ENCODE data around the gene CCDC9B.

CCDC9B gene
- 0.98 to 1.2 reads per million in 2 donors for total RNA-seq

DNA sequence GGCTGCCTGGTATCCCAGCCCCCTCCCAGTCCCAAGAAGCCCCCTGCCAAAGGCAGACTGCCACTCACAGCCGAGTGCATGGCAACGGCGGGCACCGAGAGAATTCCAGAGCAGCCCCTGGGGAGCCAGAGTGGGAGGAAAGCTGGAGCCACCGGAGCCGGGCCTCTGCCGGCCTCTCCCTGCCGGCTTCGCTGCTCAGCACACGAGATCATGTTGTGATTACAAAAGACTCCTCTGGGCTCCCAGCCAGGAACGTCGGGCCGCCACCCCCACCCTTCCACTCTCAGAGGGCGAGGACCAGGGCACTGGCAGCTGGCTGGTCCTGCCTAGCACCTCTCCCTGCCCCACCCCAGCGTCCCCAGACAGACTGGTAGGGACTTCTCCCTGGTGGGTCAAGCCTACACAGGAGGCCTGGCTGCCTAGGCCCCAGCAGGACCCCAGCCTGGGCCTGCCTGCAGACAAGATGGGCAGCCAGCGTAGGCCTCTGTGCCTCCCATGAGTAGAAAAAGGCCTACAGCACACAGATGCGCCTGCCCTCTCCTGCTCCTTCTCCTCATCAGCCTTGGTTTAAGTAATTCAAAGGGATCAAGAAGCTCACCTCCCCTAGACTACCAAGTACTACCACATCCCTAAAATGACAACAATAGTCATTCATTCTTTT, at the start of gene CCDC9B:
Gene CCDC9B (minus strand): TSS at position 200 of the 661 bp plus-strand sequence. CDS start 120 bp downstream, at position 80.
- no peak for DNase-seq

DNA sequence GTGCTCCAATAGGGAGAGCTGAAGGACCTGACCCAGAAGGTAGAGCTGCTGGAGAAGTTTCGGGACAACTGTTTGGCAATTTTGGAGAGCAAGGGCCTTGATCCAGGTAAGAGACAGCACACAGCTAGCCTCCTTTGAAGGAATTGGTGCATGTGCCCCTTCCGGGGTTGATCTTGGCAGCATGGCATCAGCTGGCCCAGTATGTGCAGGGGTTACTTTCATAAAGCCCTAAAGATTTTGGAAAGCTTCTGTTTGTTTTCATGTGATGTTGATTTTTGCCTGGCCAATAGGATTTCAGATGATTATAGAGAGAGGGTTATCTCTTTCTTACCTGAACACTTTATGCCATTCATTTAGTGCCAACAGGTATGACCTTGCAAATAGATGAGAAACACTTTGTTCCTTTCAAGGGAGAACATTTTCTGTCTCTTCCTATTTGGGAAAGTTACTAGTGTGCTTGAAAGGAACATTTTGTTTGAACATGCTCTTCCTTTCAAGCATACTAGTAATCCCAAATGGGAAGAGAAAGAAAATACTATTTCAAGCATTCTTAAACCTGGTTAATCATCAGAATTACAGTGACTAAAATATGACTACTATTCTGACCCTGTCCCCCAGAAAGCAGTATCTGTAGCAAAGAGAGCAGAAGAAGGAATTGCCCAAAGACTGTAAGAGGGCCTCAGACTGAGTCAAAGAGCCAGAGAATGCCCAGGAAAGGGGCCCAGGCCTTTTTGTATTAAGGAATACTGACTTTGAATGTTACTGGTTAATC, 49.3 kb upstream of the CCDC9B start:
- DNase-seq: no peak

DNA sequence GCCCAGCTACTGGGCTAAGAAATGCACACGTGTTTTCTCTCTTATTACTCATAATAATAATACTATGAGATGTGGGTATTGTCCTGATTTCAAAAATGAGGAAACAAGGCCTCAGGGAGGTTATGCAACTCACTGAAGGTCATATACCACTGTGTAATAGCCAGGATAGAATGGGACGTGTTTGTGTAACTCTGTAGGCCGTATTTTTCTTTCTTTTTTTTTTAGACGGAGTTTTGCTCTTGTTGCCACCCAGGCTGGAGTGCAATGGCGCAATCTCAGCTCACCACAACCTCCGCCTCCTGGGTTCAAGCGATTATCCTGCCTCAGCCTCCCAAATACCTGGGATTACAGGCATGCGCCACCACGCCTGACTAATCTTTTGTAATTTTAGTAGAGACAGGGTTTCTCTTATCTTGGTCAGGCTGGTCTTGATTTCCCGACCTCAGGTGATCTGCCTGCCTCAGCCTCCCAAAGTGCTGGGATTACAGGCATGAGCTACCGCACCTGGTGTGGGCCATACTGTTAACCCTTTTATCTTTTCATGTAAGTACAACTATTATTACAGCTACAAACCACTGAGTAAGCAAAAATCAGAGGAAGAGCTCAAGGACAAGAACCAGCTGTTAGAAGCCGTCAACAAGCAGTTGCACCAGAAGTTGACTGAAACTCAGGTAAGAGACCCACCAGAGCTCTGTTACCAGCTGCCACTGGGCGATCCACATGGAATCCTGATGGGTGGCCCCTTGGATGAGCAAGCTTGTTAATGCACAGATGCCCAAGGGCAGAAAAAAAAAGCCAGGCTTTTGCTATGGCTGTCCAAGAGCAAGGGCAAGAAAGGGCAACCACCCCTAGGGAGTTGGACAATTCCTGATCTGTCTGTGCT, 48.4 kb upstream of the CCDC9B start:
- DNase-seq: no peak

DNA sequence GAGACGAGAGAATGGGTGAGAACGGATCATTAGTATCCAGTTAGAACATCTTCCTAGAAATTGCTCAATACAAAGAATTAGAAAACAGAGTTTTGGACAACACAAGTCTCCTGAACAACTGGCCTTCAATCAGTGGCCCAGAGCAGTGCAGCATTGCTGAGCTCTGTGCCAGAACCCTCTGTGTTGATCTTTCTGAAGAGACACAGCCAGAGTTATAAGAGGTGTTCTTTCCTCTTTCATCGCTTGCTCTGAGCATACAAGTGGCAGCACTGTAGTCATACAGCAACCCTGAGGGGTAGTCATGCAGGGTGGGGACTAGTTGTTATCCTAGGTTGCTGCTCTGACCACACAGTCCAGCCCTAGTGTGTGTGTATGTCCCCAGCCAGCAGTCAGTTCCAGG, 45.7 kb upstream of the CCDC9B start:
- DNase-seq: no peak

DNA sequence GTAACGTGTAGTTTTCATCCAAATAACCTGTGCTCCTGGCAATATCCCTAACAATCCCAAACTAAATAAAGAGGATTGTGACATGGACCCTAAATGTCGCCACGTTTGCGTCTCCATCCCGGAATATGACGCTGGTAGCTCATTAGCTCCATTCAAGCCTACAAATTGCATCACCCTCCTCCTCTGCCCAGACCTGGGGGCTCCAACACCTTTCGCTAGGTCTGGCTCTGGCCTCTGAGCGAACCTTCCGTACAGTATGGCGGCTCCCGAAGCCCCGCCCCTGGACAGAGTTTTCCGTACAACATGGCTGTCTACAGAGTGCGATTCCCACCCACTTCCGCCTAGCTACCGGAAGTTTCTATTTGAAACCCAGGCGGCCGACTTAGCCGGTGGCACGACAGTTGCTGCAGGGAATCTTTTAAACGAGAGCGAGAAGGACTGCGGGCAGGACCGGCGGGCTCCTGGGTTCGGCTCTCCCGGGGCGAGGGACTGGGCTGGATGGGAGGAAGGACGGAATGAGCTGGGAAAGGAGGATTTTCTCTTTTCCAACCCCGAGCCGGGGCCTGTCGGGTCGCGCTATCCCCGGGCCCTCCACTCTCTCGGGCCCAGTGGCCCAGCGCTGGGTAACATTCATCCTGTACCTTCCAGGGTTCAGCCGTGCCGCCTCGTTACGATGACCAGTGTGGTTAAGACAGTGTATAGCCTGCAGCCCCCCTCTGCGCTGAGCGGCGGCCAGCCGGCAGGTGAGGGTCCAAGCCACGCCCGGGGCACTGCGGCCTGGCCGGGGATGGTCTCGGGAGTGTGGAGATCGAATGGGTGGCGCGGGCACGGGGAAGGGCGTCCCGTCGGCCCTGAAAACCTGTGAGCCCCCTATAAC, 42.1 kb upstream of the CCDC9B start, which contains the start of gene KNSTRN:
Gene KNSTRN (plus strand): TSS at position 142 of the 877 bp plus-strand sequence. CDS start 115 bp downstream, at position 257.
- peak; percentile 88 for DNase-seq

DNA sequence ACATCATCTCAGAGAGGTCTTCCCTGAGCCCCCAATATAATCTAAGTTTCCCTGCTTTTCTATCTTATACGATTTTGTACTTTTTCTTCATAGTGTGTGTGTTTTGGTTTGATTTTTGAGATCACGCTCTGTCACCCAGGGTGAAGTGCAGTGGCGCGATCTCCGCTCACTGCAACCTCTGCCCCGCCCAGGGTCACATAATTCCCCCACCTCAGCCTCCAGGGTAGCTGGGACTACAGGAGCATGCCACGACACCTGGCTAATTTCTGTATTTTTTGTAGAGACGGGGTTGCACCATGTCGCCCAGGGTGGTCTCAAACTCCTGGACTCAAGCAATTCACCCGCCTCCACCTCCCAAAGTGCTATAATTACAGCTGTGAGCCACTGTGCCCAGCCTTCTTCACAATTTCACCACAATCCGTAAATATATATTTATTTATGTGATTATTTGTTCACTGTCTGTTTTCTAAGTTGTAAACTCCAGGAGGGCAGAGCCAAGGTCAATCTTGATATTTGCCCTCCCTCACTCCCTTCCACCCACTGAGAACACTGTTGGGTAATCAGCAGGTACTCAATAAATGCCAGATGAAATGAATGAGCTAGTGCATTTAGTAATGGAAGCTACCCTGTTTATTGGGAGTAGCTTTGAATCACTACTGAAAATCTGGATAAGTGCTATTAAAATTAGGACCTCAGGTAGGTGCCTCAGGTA, 41.2 kb upstream of the CCDC9B start:
- no peak for DNase-seq

DNA sequence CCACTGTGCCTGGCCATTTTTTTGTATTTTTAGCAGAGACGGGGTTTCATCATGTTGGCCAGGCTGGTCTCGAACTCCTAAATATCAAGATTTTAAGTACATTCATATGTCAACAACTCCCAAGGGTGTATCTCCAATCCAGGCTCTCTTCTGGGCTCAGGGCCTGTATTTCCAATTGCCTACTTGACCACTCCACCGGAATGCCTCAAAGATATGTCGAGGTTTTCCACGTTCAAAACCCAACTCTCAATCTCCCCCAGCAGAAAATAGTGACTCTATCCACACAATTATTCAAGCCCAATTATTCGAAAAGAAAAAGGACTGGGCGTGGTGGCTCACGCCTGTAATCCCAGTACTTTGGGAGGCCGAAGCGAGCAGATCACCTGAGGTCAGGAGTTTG, 39.9 kb upstream of the CCDC9B start:
- DNase-seq: no peak

DNA sequence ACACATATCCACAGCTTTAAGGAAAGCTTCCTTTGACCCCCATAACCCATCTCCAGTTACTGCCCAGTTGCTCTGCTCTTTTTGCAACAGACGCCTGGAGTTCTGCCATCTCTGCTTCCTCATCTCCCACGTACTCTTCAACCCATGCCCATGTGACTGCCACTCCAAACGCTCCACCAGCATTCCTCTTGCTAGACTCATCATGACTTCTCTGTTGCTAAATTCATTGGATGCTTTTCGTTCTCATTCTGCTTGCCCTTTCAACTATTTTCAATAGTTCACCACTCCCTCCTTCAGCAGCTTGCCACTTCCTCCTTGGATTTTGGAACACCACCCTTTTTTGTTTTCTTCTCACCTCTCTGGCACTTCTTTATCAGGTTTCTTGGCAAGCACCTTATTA, 39.1 kb upstream of the CCDC9B start:
- no peak for DNase-seq

DNA sequence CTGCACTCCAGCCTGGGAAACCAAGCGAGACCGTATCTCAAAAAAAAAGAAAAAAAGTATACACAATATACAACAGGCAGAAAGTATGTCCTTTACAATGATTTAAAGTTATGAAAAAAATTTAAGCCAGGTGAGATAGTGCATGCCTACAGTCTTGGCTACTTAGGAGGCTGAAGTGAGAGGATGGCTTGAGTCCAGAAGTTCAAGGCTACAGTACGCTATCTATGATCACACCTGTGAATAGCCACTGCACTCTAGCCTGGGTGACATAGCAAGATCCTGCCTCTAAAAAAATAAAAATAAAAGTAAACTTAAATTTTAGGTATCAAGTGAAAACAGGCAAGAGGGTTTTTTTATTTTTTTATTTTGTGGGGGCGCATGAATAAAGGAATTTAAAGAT, 38.6 kb upstream of the CCDC9B start:
- DNase-seq: no peak

DNA sequence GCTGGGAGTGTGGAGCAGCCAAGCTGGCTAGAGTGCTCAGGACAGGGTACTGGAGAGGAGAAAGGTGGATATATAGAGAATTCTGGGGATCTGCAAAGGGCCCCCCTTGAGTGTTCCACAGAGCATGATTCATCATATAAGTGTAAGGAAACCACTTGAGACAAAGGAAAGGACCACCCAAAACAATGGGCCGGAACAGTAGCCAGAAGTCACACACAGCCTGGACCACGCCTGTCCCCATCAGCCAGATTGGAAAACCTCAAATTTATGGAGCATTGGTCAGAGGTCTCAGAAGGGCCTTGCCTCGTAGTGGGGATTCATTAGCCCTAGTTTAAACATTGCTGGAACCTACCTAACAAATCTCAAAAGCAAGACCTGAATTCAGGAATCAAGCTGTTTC, 36.9 kb upstream of the CCDC9B start:
- DNase-seq: no peak

DNA sequence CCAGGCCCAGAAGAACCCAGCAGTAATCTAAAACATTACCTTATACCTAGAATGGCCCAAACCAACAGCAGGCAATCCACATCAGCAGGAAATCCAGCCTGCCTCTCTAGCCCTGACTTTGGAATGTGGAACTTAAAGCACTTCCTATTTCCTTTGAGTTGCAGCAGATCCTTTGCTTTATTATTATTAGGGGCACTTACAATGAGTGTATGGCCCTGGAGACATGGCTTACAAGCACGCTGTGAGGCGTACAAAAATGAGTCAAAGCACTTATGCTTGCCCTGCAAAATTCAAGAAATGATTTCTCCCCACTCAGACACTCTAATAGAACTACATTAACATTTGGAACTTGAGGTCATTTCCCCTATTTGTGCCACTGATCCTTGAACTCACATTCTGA, 32.2 kb upstream of the CCDC9B start:
- DNase-seq: no peak

DNA sequence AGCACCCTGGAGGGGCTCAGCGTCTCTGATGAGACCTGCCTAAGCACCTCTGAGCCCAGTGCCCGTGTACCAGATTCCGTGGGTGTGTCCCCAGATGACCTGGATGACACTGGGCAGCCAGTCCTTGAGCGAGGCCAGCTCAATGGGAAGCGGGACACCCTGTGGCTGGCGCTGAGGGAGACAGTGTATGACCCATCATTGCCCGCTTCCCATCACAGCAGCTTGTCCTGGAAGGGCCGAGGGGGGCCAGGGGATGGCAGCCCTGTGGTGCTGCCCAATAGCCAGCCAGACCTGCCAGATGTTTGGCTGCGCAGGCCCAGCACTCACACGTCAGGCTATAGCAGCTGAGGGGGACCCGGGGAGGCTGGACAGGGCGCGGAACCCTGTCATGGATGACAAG, 29.2 kb upstream of the CCDC9B start:
- DNase-seq: no peak

DNA sequence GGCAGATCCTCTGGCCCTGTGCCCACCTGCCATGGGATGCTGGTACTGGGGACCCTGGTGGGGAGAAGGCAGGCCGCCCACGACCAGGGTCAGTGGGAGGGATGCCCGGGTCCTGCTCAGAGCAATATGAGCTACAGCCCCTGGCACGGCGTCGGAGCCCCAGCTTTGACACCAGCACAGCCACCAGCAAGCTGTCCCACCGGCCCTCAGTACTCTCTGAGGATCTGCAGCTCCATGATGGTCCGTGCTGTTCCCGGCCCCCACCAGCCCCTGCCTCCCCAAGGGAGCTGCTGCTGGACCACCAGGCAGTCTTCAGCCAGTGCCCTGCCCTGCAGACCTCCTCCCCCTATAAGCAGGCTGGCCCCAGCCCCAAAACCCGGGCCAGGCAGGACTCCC, 28.7 kb upstream of the CCDC9B start:
- DNase-seq: no peak

DNA sequence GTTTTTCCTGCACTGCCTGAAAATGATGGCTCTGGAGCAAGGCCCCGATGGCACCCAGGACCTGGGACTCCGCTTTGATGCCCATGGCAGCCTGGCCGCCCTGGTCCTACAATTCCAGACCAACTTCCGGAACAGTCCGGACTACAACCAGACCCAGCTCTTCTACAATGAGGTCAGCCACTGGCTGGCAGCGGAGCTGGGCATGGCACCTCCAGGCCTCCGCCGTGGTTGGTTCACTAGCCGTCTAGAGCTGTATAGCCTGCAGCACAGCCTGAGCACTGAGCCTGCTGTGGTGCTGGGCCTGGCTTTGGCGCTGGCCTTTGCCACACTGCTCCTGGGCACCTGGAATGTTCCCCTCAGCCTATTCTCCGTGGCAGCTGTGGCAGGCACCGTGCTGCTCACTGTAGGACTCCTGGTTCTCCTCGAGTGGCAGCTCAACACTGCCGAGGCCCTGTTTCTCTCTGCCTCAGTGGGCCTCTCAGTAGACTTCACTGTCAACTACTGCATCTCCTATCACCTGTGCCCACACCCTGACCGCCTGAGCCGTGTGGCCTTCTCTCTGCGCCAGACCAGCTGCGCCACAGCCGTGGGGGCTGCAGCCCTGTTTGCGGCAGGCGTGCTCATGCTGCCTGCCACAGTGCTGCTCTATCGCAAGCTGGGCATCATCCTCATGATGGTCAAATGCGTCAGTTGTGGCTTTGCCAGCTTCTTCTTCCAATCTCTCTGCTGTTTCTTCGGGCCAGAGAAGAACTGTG, 28.2 kb upstream of the CCDC9B start:
- no peak for DNase-seq

DNA sequence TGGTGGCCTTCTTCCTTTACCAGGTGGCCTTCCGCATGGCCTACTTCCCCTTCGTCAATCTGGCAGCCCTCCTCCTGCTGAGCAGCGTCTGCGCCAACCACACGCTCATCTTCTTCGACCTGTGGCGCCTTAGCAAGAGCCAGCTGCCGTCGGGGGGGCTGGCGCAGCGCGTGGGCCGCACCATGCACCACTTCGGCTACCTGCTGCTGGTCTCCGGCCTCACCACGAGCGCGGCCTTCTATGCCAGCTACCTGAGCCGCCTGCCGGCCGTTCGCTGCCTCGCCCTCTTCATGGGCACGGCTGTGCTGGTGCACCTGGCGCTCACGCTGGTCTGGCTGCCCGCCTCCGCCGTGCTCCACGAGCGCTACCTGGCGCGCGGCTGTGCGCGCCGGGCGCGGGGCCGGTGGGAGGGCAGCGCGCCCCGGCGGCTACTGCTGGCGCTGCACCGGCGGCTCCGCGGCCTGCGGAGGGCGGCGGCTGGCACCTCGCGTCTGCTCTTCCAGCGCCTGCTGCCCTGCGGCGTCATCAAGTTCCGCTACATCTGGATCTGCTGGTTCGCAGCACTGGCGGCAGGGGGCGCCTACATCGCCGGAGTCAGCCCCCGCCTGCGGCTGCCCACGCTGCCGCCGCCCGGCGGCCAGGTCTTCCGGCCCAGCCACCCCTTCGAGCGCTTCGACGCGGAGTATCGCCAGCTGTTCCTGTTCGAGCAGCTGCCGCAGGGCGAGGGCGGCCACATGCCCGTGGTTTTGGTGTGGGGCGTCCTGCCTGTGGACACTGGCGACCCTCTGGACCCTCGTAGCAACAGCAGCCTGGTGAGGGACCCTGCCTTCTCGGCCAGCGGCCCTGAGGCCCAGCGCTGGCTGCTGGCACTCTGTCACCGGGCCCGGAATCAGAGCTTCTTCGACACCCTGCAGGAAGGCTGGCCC, 27.2 kb upstream of the CCDC9B start:
- peak; percentile 77 for DNase-seq

DNA sequence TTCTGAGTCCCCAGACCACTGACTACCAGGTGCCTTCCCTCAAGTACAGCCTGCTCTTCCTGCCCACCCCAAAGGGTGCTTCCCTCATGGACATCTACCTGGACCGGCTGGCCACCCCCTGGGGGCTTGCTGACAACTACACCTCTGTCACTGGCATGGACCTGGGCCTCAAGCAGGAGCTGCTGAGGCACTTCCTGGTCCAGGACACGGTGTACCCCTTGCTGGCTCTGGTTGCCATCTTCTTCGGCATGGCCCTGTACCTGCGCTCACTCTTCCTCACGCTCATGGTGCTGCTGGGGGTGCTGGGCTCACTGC, 26.6 kb upstream of the CCDC9B start:
- DNase-seq: no peak

DNA sequence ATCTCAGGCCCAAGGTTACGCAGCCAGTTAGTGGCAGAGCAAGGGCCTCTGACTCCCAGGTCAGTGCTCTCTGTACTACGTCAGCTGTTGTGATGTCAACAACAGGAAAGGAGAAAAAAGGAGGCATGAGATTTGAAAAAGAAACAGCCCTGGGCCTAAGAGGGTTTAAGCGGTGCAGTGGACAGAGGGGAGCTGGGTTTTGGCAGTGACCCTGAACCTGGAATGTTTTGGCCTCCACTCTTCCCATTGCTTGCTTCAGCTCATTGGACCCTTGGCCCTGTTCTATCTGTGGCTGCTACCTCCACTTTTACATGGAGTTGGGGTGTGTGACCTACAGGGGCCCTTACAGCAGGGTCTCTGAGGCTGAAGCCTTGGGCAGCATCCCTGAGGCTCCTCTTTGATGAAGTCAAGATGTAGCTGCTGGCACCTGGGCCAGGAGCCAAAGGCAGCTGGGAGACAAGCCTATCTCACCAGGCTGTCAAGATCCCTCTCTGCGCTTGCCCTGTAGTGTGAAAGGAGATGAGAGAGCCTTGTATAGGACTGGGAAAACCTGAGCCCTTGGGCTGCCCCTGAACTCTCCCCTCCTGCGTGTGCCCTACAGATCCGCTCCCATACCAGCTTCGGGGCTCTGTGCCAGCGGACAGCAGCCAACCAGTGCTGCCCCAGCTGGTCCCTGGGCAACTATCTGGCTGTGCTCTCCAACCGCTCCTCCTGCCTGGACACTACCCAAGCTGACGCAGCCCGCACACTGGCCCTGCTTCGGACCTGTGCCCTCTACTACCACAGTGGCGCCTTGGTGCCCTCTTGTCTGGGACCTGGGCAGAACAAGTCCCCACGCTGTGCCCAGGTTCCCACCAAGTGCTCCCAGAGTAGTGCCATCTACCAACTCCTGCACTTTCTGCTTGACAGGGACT, 26.0 kb upstream of the CCDC9B start:
- no peak for DNase-seq

DNA sequence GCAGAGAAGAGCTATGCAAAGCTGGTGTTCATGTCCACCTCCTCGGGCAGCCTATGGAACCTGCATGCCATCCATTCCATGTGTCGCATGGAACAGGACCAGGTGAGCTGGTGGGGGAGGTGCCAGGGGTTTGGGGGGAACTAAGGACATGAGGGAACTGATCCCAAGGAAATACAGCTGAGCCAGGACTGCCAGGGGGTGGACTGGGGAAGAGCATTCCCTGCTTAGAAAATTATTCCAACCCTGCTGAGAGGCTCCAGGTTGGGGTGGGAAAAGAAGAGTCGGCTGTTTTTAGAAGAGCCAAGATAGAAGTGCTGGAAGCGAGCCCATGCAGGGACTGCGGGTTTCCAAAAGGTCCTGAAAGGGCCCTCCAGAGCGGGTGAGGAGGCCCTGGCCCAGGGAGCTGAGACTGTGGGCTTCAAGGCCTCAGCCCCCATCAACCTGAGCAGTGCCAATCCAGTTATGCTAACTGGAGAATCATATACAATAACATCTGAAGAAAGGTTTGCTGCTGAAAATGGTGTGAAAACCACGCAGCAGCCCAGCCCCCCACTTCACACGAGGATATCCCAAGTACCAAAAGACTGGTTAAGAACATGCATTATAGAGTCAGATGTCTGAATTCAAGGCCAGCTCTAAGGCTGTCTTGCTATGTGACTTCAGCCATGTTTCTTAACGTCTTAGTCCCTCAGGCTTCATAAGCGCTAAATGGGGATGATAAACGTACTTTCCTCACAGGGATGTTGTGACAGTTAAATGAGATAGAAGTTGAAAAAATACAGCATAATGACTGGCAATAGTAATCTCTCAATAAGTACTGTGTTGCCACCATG, 25.1 kb upstream of the CCDC9B start:
- no peak for DNase-seq
